GM18867 (cell line): Measurements from ENCODE around the gene DGKH.
A peak's percentile ranks its signal among the peaks of the same experiment; 100 is the strongest.

Source experiments
- ATAC-seq: cut with Tn5 transposase; IDR thresholded peaks from one replicate; pipeline ENCODE4 v1.9.1; 2021; ENCODE audit warnings: mild to moderate bottlenecking, moderate library complexity; ENCODE audit not compliant: unreplicated experiment

Gene DGKH, protein sequence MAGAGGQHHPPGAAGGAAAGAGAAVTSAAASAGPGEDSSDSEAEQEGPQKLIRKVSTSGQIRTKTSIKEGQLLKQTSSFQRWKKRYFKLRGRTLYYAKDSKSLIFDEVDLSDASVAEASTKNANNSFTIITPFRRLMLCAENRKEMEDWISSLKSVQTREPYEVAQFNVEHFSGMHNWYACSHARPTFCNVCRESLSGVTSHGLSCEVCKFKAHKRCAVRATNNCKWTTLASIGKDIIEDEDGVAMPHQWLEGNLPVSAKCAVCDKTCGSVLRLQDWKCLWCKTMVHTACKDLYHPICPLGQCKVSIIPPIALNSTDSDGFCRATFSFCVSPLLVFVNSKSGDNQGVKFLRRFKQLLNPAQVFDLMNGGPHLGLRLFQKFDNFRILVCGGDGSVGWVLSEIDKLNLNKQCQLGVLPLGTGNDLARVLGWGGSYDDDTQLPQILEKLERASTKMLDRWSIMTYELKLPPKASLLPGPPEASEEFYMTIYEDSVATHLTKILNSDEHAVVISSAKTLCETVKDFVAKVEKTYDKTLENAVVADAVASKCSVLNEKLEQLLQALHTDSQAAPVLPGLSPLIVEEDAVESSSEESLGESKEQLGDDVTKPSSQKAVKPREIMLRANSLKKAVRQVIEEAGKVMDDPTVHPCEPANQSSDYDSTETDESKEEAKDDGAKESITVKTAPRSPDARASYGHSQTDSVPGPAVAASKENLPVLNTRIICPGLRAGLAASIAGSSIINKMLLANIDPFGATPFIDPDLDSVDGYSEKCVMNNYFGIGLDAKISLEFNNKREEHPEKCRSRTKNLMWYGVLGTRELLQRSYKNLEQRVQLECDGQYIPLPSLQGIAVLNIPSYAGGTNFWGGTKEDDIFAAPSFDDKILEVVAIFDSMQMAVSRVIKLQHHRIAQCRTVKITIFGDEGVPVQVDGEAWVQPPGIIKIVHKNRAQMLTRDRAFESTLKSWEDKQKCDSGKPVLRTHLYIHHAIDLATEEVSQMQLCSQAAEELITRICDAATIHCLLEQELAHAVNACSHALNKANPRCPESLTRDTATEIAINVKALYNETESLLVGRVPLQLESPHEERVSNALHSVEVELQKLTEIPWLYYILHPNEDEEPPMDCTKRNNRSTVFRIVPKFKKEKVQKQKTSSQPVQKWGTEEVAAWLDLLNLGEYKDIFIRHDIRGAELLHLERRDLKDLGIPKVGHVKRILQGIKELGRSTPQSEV

DNA sequence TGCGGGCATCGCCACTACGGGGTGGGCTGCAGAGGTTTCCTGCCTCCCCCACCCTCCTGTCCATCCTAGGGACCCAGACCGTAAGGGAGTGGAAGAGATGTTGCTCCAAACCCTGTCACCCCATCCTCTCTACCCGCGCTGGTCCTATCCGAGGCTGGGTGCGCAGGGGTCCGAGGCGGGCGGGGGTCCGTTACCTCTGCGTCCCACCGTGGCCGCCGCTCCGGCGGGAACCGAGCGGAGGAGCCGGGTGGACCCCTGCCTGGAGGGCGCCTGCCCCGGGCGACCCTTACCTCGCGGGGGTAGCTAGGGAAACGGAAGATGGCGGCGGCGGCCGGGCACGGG lies at the start of gene DGKH:
TSS of gene DGKH (plus strand) at position 307 of the 342 bp plus-strand sequence. CDS start 126 bp downstream, outside the sequence.
- peak; percentile 37 for ATAC-seq

DNA sequence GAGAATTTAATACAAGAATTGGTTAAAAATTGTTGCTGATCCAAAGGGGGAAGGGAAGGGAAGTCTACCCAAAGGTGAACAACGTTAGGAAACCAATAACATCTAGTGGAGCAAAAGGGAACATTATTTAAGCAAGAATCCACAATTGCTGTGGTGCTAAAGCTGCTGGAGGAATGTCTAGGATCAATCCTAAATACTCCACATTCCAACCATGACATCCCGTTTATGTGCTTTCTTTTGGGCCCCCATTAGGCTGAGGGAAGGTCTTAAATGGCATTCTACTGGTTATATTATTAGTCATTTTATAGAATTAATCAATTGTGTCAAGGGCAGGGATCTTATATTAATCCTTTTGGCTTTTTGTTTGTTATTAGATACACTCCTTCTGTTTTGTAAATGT lies 47.6 kb upstream of the DGKH start:
- no peak for ATAC-seq

DNA sequence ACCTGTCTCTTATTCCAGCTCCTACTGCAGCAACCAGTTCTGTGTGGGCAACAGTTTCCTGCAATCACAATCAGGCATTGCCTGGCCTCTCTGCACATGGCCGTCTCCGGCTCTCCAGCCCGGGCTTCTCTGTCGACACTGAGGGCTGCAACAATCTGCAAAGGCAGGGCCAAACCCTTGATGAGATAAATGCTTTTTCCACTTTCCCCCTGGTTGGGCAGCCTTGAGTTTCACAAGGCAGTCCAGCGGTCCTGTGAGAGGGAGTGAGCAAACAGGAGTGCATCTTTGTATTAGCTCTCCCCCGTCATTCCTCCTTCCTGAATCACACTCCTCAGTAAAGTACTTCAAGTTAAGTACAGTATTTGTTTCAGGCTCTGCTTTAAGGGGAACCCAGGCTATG lies 46.9 kb upstream of the DGKH start:
- ATAC-seq: no peak

DNA sequence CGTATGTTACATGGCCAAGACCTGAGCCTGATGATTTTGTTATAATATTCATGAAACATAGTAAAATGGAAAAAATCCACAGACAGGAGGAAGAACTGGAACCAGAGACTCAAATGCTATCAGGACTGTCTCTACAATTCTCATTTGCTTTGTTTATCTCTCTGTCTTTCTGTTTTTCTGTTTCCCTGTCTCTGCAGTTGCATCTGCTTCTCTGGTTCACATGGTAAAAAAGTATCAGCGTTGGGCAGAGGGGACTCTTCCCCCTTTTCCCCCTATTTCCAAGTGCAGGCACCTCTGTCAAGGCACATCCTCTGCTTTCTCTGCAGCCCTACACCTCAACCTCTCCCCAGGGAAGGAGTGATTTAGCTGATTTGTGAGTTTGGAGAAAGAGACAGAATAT lies 46.4 kb upstream of the DGKH start:
- ATAC-seq: no peak

DNA sequence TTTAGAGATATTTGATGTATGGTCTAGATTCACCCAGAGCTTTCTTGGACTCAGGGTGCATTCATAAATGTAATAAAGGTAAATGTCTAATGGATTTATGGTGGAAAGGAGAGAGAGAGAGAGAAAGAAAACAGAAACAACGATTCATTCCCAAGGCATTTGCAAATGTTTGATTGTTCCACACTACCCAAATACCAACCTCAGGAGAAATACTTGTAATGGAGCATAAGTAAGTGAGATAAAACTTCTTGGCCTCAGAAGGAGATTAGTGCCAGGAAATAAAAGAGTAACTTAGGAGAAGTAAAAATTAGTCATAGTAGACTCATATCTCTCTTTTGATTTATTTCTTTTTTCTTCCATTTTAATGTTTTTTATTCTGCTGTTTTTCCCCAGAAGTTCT lies 40.6 kb upstream of the DGKH start:
- no peak for ATAC-seq

DNA sequence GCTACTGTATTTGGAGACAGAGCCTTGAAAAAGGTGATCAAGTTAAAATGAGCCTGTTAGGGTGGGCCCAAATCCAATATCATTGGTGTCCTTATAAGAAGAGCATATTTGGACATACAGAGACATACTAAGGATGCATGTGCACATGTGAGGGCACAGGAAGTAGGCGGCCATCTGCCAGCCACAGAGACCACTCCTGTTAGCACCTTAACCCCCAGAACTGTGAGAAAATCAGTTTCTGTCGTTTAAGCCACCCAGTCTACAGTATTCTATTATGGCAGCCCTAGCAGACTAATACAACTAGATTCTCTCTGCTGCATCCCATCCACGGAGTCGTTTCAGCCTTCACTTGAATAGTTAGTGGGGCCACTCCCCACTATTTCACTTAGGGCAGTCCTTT lies 39.4 kb upstream of the DGKH start:
- ATAC-seq: no peak

DNA sequence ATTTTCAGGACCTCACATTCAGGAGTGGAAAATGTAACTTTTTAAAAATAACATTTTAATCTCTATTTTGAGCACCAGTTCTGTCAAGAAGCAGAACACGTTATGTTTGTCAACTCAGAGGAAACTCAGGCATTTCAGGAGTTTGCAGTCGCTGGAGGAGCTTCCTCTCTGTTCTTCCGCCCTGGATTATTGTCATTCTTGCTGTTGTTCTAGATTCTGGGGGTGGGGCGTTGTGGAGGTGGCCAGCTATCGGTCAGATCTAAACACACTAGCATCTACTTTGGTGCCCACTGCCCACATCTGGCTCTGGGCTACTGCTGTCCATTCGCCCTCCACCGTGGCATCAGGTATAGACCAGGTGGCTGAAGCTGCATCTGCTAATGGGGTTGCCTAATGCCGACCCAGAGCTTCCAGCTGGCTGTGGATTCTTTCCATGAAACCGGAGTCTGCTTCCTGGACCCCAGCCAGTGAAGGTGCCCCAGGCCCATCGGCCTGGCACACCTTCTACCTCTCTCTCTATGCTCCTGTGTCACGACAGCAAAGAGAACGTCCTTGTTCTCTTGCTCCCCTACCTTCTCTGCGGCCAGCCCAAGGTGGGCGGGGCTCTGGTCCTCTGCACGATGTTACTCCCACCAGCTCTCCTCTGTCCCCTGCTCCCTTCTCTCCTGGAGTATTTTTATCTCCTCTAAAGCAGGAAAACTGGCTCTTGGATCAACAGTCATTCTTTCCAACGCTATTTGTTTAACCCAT lies 36.7 kb upstream of the DGKH start:
- ATAC-seq: no peak

DNA sequence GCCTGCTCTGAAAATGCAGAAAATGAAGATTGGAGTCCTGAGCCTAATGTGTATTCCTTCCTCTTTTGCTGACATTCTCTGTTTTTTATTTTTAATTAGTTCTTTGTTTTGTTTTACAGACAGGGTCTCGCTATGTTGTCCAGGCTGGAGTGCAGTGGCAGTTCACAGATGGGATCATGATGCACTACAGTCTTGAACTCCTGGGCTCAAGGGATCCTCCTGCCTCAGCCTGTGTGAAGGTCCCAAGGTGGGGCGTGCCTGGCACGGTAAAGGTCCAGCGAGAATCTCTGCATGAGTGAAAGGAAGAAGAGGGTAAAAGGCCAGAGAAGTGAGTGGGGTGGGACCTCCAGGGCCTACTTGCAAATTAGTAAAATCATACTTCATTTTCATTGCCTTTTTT lies 34.3 kb upstream of the DGKH start:
- no peak for ATAC-seq

DNA sequence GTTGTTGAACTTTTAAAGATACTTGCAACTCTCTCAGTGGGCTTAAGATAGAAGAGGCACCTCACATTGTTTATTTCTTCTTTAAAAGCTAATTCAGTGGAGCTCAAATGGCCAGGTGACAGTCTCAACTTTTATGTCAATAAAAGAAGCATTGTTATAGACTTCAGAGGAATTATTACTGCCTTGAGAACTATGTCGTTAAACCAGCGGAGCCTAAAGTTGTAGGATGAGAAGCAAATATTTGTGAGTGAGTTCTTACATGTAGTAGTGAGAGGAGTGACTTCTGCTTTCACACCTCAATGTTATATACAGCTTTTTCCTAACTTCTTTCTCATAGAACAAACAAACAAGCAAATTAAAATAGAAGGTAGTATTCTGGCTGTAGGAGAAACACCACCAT lies 31.2 kb upstream of the DGKH start:
- ATAC-seq: no peak

DNA sequence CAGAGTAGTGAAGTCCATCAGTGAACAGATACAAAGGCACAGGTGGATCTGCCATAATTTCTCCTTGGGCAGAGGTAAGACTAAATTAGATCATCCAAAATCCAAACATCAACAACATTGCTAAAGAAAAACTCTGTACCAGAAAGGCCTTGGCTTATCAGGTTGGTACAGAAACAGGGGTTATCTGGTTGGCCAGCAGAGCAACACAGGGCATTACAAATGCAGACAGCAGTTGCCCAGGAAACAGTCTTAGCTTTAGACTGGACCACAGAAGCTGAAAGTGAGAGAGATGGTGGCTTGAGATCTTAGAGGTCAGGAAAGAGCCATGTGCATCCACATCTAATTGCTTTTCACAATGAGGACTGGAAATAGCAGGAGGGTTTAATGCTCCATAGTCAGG lies 26.6 kb upstream of the DGKH start:
- ATAC-seq: no peak

DNA sequence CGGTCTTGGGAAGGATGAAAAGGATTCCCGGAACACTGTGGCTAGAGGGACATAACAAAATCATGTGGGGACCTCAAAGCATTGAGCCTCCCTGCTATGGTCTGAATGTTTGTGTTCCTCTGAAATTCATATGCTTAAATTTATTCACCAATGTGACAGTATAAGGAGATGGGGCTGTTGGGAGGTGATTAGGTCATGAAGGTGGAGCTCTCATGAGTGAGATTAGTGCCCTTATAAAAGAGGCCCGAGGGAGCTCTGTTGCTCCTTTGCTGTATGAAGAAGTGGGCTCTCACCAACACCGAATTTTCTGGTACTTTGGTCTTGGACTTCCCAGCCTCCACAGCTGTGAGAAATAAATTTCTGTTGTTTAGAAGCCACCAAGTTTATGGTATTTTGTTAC lies 26.1 kb upstream of the DGKH start:
- ATAC-seq: no peak

DNA sequence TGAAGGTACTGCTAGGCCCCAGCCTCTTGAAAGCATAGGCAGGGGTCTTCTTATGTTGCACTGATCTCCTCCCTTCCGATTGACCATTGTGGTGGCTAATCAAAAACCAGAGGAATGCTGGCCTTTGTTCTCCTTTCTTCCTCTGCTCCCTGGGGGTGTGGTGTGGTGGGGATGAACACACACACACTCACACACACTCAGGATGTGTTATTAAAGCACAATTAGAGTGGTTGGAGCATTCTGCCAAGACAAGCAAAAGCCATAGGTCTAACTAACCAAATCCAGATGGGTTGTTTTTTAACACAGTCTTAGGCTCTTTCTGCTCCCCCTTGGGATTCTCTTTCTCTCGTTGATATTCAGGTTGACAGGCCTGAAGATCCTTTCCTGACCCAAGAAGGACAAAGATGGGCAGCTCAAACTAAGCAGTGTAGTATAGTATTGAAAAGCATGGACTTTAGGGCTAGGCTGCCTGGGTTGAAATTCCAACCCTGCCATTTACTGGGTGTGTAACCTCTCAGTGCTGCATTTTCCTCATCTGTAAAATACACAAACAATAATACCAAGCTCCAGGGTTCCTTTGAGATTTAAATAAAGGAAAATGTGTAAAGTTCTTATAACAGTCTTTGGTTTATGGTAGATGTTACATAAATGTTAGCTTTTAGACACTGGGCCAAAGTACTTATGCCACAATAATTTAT lies 25.5 kb upstream of the DGKH start:
- ATAC-seq: no peak

DNA sequence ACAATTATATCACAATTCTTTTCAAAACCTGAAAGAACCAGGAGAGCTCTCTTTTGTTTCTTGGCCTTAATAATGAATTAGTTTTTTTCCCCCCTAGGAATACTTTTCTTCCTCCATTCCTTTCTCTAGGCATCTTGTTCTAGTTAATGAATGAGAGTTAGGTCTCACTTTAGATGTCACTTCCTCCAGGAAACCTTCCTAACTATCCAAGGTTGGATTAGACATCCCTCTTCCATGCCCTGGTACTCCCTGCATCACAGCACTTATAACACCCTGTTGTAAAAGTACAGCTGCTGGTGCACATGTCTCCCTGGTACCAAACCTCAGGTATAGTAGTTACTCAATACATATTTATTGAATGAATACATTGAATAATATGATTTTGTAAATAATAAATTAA lies 21.2 kb upstream of the DGKH start:
- ATAC-seq: no peak

DNA sequence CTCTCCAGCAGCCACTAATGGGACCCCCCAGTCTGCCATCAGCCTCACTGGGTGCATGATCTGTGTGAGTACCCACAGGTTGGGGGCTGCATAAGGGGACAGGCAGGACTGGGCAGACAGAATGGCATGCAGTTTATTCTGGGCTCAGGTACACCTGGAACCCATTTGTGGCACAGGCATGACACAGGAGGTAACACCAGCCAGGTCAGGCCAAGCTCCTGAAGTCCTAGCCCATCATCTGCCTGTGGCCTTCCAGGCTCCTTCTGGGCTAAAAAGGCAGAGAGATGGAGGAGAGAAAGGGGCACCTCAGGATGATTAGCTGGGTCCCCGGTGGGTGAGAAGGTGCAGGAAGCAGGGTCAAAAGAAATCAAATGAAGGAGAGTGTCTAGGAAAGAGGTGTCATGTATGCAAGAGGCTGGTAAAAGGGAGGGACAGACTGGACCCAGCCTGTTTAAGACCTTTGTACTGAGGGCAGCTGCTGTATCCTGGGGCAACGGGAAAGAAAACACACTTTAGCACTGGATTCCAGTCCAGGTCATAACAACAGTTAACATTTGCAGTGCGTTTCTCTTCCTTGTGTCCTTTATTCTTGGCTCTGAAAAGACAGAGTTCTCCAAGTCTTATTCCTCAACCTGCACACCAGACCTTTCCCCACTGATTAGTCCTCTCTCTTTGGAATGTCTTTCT lies 20.2 kb upstream of the DGKH start:
- no peak for ATAC-seq

DNA sequence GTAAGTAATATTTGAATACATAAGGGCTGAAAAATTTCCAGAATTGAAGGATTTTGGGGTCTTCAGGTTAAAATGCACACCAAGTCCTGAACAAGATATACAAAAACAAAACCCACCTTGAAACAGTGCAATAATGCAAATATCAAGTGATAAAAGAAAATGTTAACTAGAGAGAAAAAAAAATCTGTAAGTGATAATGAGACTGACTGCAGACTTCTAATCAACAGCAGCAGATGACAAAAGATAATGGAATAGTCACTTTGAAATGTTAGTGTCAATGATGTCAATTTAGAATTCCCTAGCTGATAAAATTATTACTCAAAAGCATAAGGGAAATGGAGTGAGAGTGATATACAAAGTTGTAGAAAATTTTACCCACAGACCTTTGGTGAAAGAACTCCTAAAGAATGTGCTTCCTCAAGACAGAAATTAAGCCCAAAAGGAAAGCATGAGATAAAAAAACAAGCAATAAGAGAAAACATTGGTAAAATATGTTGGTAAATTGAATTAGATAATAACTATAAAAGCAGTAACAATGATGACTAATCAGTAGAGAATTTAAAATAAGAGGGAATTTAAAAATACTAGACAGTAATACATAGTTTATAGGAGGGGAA lies 12.4 kb upstream of the DGKH start:
- ATAC-seq: no peak

DNA sequence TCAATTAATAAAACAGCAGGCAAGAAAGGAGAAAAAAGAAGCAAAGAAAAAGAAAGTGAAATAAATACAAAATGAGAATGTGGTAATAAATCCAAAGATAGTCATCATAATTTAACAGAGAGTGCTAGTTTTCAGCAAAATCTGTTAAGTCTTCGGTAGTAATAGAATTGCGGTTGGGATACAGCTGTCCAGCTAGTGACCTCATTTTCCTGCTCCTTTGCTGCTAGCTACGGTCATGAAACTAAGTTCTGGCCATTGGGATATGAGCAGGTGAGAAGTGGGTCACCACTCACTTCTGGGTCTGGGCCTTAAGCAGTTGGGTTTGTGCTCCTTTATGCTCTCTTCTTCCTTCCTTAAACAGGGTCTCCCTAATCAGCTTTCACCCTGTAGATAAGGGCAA lies 11.7 kb upstream of the DGKH start:
- no peak for ATAC-seq

DNA sequence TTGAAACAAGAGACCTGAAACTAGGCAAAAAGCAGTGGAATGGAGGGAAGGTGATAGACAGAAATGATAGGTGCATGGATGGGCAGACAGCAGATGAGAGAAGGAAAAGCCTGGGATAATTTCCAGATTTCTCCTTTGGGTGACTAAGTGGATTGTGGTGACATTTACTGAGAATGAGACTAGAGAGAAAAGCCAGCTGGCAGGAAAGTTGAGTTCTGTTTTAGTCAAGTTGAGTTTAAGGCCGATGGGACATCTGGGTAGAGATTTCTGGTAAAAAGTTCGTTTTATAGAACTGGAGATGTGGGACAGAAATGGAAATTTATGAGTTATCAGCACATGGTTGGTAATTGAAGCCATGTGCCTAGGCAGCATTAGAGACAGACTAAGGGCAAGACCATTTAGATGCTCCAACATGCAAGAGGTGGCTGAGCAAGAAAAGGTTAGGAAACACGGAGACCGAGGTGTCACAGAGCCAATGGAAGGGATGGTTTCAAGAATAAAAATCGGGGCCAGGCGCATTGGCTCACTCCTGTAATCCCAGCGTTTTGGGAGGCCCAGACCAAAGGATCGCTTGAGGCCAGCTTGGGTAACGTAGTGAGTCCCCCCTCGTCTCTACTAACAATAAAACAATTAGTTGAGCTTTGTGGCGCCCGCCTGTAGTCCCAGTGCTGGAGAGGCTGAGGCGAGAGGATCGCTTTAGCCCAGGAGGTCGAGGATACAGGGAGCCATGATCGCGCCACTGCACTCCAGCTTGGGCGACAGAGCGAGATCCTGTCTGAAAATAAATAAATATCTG lies 9.6 kb upstream of the DGKH start:
- no peak for ATAC-seq

DNA sequence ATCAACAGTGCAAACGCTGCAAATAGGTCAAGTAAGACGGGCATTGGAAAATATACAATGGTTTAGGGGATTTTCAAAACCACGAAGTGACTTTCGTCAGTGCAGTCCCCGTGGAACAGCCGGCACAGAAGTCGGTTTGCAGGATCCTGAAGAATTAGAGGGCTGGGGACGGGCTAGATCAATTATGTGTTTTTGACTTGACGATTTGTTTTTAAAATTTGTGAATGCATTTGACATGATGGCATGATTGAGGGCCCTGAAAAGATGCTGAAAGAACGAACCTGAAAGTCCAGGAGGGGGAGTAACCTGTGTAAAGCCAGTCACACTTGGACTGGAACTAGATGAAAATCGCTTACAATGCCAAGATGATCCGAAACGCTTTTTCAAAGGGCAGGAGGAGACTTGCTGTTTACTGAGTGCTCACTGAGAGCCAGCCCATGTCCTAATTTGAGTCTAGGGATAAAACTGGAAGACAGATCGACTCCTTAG lies 8.9 kb upstream of the DGKH start:
- peak; percentile 11 for ATAC-seq
